Coronary artery (tissue), 2 donors: ENCODE results near the gene CD8A.

ENCODE experiments used
- DNase-seq: peaks from one replicate; pipeline ENCODE4 v3.0.0-alpha.2; 2017; ENCODE audit warnings: low spot score
- H3K27ac ChIP-seq, 2 donors: fragments of 200-600 bp; sonication (generic); one replicate each; pipeline ENCODE4 v1.5.1; 2016 to 2019
- H3K4me3 ChIP-seq: fragments of 200-600 bp; sonication (generic); 2 replicates; pipeline ENCODE4 v1.5.1; 2016; ENCODE audit warnings: mild to moderate bottlenecking, moderate library complexity
- TF ChIP-seq, protein P1 (sequence below): fragments of 200-600 bp; sonication (generic); IDR thresholded peaks from one replicate; pipeline ENCODE4 v1.5.1; 2019; ENCODE audit warnings: antibody characterized with exemption

The CD8A gene

GRCh38 chr2:86760371-86760770 lies 30.3 kb downstream of the CD8A start:
- Histone ChIP-seq H3K4me3 (no peak overlapping the region), H3K27ac (no peak overlapping the region)
- TF ChIP-seq, protein P1, sequence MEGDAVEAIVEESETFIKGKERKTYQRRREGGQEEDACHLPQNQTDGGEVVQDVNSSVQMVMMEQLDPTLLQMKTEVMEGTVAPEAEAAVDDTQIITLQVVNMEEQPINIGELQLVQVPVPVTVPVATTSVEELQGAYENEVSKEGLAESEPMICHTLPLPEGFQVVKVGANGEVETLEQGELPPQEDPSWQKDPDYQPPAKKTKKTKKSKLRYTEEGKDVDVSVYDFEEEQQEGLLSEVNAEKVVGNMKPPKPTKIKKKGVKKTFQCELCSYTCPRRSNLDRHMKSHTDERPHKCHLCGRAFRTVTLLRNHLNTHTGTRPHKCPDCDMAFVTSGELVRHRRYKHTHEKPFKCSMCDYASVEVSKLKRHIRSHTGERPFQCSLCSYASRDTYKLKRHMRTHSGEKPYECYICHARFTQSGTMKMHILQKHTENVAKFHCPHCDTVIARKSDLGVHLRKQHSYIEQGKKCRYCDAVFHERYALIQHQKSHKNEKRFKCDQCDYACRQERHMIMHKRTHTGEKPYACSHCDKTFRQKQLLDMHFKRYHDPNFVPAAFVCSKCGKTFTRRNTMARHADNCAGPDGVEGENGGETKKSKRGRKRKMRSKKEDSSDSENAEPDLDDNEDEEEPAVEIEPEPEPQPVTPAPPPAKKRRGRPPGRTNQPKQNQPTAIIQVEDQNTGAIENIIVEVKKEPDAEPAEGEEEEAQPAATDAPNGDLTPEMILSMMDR: no peak
- no peak for DNase-seq

DNA sequence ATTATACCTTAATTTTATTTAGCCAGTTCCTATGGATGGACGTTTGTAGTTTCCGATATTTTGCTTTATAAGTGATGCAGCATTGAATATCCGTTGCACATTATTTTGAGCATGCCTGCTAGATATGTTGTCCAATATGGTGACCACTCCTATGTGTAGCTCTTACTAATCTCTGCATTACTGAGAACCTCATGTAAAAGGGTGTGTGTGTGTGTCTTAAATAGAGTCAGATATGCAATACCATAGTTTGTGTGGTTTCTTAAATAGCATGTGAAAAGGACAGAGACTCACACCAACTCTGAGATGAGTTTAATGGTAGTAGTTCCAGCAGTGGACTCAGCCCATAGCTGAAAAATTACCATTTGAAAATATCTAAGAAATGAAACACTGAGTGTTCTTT lies 32.3 kb downstream of the CD8A start:
- no peak overlapping the region for H3K27ac ChIP-seq
- H3K4me3 ChIP-seq: no peak overlapping the region
- TF ChIP-seq, protein P1: no peak
- no peak for DNase-seq

- DNase-seq: no peak
- H3K27ac ChIP-seq: no peak overlapping the region
- TF ChIP-seq, protein P1: no peak
- H3K4me3 ChIP-seq: no peak overlapping the region
Measured at GRCh38 chr2:86753606-86754005, 37.1 kb downstream of the CD8A start.

GRCh38 chr2:86752934-86753333 lies 37.8 kb downstream of the CD8A start:
- H3K27ac ChIP-seq: no peak overlapping the region
- H3K4me3 ChIP-seq: no peak overlapping the region
- TF ChIP-seq, protein P1: no peak
- no peak for DNase-seq

GRCh38 chr2:86751778-86752177 lies 38.9 kb downstream of the CD8A start:
- Histone ChIP-seq H3K27ac (no peak overlapping the region), H3K4me3 (no peak overlapping the region)
- TF ChIP-seq, protein P1: no peak
- DNase-seq: no peak

GRCh38 chr2:86750240-86750839 lies 40.4 kb downstream of the CD8A start:
- TF ChIP-seq, protein P1: no peak
- DNase-seq: no peak
- H3K4me3 ChIP-seq: no peak overlapping the region
- no peak overlapping the region for H3K27ac ChIP-seq
